ENCODE data around the gene POPDC2. TPM values are rescaled to one million over a fixed set of nuclear protein-coding genes. Genes with fewer than 3 reads are reported as not detected.

POPDC2 gene
- total RNA-seq, 4 donors from 2014 or later = 67.9 to 92.6 (median 79.3) TPM

DNA sequence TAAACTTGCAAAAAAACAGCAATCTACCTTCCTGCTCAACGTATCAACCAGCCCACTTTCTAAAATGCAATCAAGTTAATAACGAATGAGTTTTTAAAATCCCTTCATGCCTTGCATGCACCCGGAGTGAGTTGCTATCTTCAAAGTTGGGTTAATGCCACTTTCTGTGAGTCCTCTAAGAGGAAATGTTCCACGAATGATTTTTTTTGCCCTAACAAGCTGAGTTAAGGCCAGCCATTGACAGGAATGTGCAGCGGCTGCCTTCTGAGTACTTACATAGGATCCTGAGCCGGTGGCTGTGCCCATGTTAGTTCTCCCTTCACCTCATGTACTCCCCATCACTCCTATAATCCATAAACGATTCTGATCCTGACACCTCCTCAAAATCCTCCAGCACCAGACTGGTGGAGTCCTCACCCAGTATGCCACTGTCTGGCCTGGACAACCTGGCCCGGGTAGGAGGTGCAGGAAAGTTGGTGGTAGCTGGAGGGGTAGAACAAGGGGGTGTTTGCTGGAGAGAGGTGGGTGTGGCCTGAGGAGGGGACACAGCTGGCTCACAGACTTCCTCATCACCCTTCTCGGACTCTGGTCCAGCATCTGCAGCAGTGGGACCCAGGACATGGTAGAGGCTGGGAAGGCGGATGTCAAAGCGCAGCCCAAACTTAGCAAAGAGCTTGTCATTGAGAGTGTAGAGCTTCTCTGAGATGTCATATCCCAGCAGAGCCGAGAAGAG is 12.4 kb downstream of the POPDC2 start:
- peak overlapping the region; percentile 49 to 78 (median 74) for H3K27ac ChIP-seq (replicated peaks in 1 of 4)
- DNase-seq (ENCODE audit: extremely low spot score) = no peak
- no peak overlapping the region for H3K4me3 ChIP-seq
- no peaks in the 10 kb centered on the region for H3K27me3 ChIP-seq
- TF ChIP-seq POLR2AphosphoS5 (IDR thresholded peaks at IDR 0.05) (no peak), POLR2A (IDR thresholded peaks at IDR 0.05; ENCODE audit: low read depth) (no peak)
- TF ChIP-seq, protein P1, sequence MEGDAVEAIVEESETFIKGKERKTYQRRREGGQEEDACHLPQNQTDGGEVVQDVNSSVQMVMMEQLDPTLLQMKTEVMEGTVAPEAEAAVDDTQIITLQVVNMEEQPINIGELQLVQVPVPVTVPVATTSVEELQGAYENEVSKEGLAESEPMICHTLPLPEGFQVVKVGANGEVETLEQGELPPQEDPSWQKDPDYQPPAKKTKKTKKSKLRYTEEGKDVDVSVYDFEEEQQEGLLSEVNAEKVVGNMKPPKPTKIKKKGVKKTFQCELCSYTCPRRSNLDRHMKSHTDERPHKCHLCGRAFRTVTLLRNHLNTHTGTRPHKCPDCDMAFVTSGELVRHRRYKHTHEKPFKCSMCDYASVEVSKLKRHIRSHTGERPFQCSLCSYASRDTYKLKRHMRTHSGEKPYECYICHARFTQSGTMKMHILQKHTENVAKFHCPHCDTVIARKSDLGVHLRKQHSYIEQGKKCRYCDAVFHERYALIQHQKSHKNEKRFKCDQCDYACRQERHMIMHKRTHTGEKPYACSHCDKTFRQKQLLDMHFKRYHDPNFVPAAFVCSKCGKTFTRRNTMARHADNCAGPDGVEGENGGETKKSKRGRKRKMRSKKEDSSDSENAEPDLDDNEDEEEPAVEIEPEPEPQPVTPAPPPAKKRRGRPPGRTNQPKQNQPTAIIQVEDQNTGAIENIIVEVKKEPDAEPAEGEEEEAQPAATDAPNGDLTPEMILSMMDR (IDR thresholded peaks at IDR 0.05) = no peak
- peaks cover 44 to 74% (median 61%) of the 10 kb centered on the region in 4 donors for H3K4me1 ChIP-seq
- H3K9me3 ChIP-seq = no peaks in the 10 kb centered on the region
- 64% methylated on average over 12 of the region's 12 CpGs for WGBS
- intact Hi-C loops (cut with DNase I) = no loop called here
- H3K36me3 ChIP-seq = peaks cover 8 to 54% (median 44%) of the 10 kb centered on the region in 4 donors

DNA sequence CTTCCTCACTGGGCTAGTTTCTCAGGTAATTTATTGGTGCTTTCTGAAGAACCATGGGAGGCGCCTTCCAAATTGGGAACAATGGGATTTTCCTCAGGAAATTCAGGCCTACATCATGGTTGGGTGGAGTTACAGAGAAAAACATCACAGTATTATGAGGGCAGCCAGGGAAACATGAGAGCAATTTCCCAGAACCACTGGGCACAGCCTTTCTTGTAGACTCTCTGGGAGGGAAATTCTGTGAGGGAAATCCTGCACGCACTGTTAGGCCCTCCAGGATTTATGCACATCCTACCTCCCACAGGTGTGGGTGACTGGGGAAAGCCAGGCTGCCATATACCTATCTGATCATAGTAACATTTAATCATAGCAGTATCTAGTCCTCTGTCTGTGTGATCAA is 13.2 kb downstream of the POPDC2 start:
- H3K27ac ChIP-seq (replicated peaks in 1 of 4) = peak overlapping the region; percentile 49 to 78 (median 74)
- no peak for TF ChIP-seq POLR2A (IDR thresholded peaks at IDR 0.05; ENCODE audit: low read depth)
- TF ChIP-seq POLR2AphosphoS5 (IDR thresholded peaks at IDR 0.05) = peak; percentile 42 to 55
- H3K4me1 ChIP-seq = peaks cover 38 to 71% (median 56%) of the 10 kb centered on the region in 4 donors
- no peaks in the 10 kb centered on the region for H3K9me3 ChIP-seq
- no peaks in the 10 kb centered on the region for H3K27me3 ChIP-seq
- DNase-seq (ENCODE audit: extremely low spot score) = no peak
- WGBS = 97% methylated on average over 2 of the region's 2 CpGs
- no peak overlapping the region for H3K4me3 ChIP-seq
- peaks cover 12 to 61% (median 48%) of the 10 kb centered on the region in 4 donors for H3K36me3 ChIP-seq
- intact Hi-C loops (cut with DNase I) = no loop called here

DNA sequence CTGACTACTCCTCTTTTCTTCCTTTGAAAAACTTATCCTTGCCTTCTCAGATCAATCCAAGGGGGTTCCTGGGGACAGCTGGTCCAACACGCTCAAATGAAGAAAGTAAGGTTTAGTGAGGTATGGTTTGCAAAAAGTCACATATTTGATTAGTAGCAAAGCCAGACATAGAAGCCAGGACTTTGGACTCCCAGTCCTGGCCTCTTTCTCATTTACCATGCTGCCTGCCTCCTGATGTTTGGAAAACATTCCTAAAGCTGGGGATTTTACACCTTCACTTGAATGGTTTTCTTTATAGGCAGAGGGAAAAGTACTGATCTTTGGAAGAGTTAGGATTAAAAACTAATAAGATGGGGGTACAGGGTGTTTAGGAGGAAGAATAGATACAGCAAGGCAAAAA is 14.6 kb downstream of the POPDC2 start:
- intact Hi-C loops (cut with DNase I) = no loop called here
- H3K27ac ChIP-seq (replicated peaks in 1 of 4) = peak overlapping the region; percentile 43 to 78 (median 51)
- no peak for DNase-seq (ENCODE audit: extremely low spot score)
- H3K4me3 ChIP-seq = no peak overlapping the region
- H3K9me3 ChIP-seq = no peaks in the 10 kb centered on the region
- TF ChIP-seq, protein P1 (IDR thresholded peaks at IDR 0.05) = no peak
- TF ChIP-seq POLR2A (IDR thresholded peaks at IDR 0.05; ENCODE audit: low read depth) (no peak), POLR2AphosphoS5 (IDR thresholded peaks at IDR 0.05) (no peak), EP300 (IDR thresholded peaks at IDR 0.05) (no peak)
- no peaks in the 10 kb centered on the region for H3K27me3 ChIP-seq
- peaks cover 36 to 60% (median 51%) of the 10 kb centered on the region in 4 donors for H3K4me1 ChIP-seq
- peaks cover 17 to 74% (median 60%) of the 10 kb centered on the region in 4 donors for H3K36me3 ChIP-seq
- 92% methylated on average over 1 of the region's 1 CpG for WGBS

DNA sequence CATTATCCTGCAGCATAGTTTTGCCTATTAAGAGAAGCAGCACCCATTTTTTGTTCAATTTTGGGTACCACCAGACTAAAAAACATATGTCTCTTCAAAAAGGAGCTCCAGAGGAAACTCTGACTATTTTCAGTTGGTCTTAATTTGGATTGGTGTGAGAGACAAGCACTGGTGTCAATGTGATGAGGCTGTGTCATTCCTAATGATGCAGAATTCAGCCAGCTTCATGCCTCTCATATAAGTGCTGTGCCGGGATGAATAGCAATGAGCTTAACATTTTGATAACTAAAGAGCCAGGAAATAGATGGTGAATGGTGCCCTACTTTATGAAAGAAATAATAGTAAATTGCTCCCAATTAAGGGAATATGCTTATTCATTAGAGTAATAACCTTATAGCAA is 15.9 kb downstream of the POPDC2 start:
- 90% methylated on average over 1 of the region's 1 CpG for WGBS
- Histone ChIP-seq H3K9me3 (no peaks in the 10 kb centered on the region), H3K4me1 (peaks cover 23 to 48% (median 38%) of the 10 kb centered on the region in 4 donors), H3K4me3 (no peak overlapping the region), H3K27ac (replicated peaks in 1 of 4) (no peak overlapping the region), H3K36me3 (peaks cover 17 to 78% (median 61%) of the 10 kb centered on the region in 4 donors), H3K27me3 (no peaks in the 10 kb centered on the region)
- intact Hi-C loops (cut with DNase I) = no loop called here
- TF ChIP-seq, protein P1 (IDR thresholded peaks at IDR 0.05) = no peak
- TF ChIP-seq EP300 (IDR thresholded peaks at IDR 0.05) = no peak
- no peak for TF ChIP-seq POLR2AphosphoS5 (IDR thresholded peaks at IDR 0.05)
- TF ChIP-seq POLR2A (IDR thresholded peaks at IDR 0.05; ENCODE audit: low read depth) = no peak
- DNase-seq (ENCODE audit: extremely low spot score) = no peak

DNA sequence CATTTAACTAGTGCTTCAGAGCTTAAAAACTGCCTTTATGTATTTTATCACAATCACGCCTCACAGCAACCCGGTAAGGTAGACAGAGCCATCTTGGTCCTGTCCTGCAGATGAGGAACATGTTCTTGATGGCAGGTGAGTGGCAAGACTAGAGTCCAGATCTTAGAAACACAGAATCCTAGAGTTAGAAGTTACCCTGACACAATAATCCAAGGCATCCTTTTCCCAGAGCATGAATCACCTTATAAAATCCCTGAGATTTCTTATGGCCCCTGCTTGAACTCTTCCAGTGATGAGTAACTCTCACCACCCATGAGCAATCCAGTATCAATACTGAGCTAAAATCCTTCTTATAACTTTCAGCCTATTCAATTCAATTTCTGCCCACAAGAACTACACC is 16.9 kb downstream of the POPDC2 start:
- H3K36me3 ChIP-seq = peaks cover 14 to 71% (median 57%) of the 10 kb centered on the region in 4 donors
- DNase-seq (ENCODE audit: extremely low spot score) = no peak
- H3K27ac ChIP-seq (replicated peaks in 1 of 4) = no peak overlapping the region
- 85% methylated on average over 2 of the region's 2 CpGs for WGBS
- intact Hi-C loops (cut with DNase I) = no loop called here
- H3K4me1 ChIP-seq = peaks cover 22 to 46% (median 36%) of the 10 kb centered on the region in 4 donors
- H3K4me3 ChIP-seq = no peak overlapping the region
- no peaks in the 10 kb centered on the region for H3K27me3 ChIP-seq
- TF ChIP-seq POLR2A (IDR thresholded peaks at IDR 0.05; ENCODE audit: low read depth) = no peak
- TF ChIP-seq EP300 (IDR thresholded peaks at IDR 0.05) = no peak
- no peak for TF ChIP-seq POLR2AphosphoS5 (IDR thresholded peaks at IDR 0.05)
- TF ChIP-seq, protein P1 (IDR thresholded peaks at IDR 0.05) = no peak
- H3K9me3 ChIP-seq = no peaks in the 10 kb centered on the region
